Smooth muscle cell (in vitro differentiated cells): Measurements from ENCODE around the gene SELENOV. TPM values are rescaled to one million over a fixed set of nuclear protein-coding genes. Genes with fewer than 3 reads are reported as not detected.

Source experiments
- DNase-seq: peaks from one replicate; lab custom pipeline; 2025; ENCODE audit not compliant: unreplicated experiment; lab: John Stamatoyannopoulos, UW
- H2AFZ ChIP-seq: fragments of 200-600 bp; sonication (generic); 2 replicates; pipeline ENCODE4 v1.6.0; 2016; ENCODE audit warnings: antibody characterized with exemption, low read depth, mild to moderate bottlenecking
- H3F3A ChIP-seq: fragments of 200-600 bp; sonication (generic); 2 replicates; pipeline ENCODE4 v1.6.0; 2017; ENCODE audit warnings: antibody characterized with exemption, low read depth
- H3K27ac ChIP-seq: fragments of 200-600 bp; sonication (generic); 2 replicates; pipeline ENCODE4 v1.5.1; 2016; ENCODE audit warnings: low read depth, mild to moderate bottlenecking
- H3K27me3 ChIP-seq: fragments of 200-600 bp; sonication (generic); 2 replicates; pipeline ENCODE4 v1.6.1; 2016; ENCODE audit warnings: low read depth, mild to moderate bottlenecking
- H3K36me3 ChIP-seq: fragments of 200-600 bp; sonication (generic); 2 replicates; pipeline ENCODE4 v1.5.1; 2016; ENCODE audit warnings: low read depth
- H3K4me1 ChIP-seq: fragments of 200-600 bp; sonication (generic); 2 replicates; pipeline ENCODE4 v1.5.1; 2016; ENCODE audit warnings: low read depth
- H3K4me2 ChIP-seq: fragments of 200-600 bp; sonication (generic); 2 replicates; pipeline ENCODE4 v1.6.0; 2016; ENCODE audit warnings: mild to moderate bottlenecking
- H3K4me3 ChIP-seq: fragments of 200-600 bp; sonication (generic); 2 replicates; pipeline ENCODE4 v1.5.1; 2016; ENCODE audit warnings: mild to moderate bottlenecking
- H3K79me2 ChIP-seq: fragments of 200-600 bp; sonication (generic); 2 replicates; pipeline ENCODE4 v1.6.0; 2016; ENCODE audit warnings: low read depth, mild to moderate bottlenecking
- H3K9ac ChIP-seq: fragments of 200-600 bp; sonication (generic); 2 replicates; pipeline ENCODE4 v1.6.0; 2016; ENCODE audit warnings: low read depth
- H3K9me3 ChIP-seq: fragments of 200-600 bp; sonication (generic); replicated peaks from 2 replicates; pipeline ENCODE4 v1.5.1; 2016; ENCODE audit warnings: low read depth
- H4K20me1 ChIP-seq: fragments of 200-600 bp; sonication (generic); 2 replicates; pipeline ENCODE4 v1.6.0; 2016; ENCODE audit warnings: low read depth
- CTCF ChIP-seq: fragments of 200-600 bp; sonication (generic); IDR thresholded peaks from 2 replicates; pipeline ENCODE4 v1.5.1; 2017; ENCODE audit warnings: borderline replicate concordance, mild to moderate bottlenecking, antibody characterized with exemption; ENCODE audit not compliant: insufficient read depth, poor library complexity, severe bottlenecking
- WGBS: methylation state at CpG from one replicate; pipeline ENCODE4 v1.1.7; 2016; ENCODE audit warnings: low lambda C conversion rate; 5-methylcytosine and 5-hydroxymethylcytosine counted together
- polyA plus RNA-seq: library from polyadenylated mRNA; unstranded; fragments of >200 nt; fragmentation: Nextera tagmentation; extraction: Ambion mirVana; gene quantifications from 2 replicates; pipeline ENCODE4 v1.2.1, GENCODE V29; 2016
- total RNA-seq: library from RNA; depleted of rRNA; stranded (reverse); fragments of >200 nt; gene quantifications from 2 replicates; pipeline ENCODE4 v1.2.3, GENCODE V29; 2014

Gene SELENOV
- total and polyA plus RNA-seq, 2 experiments from 2014 or later = not detected

GRCh38 chr19:39533003-39533512 lies 18.1 kb downstream of the SELENOV start:
- Histone ChIP-seq H4K20me1 (peaks cover 20% of the 10 kb centered on the region), H3K79me2 (peaks cover 34% of the 10 kb centered on the region), H2AFZ (no peak overlapping the region), H3K36me3 (no peaks in the 10 kb centered on the region), H3K4me1 (peaks cover 9% of the 10 kb centered on the region), H3K27me3 (no peaks in the 10 kb centered on the region), H3K27ac (no peak overlapping the region), H3K9ac (no peak overlapping the region), H3K4me2 (peak overlapping the region; percentile 15), H3K9me3 (no peaks in the 10 kb centered on the region), H3K4me3 (no peak overlapping the region), H3F3A (peaks cover 4% of the 10 kb centered on the region)
- 31% methylated on average over 12 of the region's 12 CpGs for WGBS
- no peak for DNase-seq
- no peak for TF ChIP-seq CTCF

- DNase-seq = no peak
- 80% methylated on average over 3 of the region's 3 CpGs for WGBS
- H3K79me2 ChIP-seq = peaks cover 41% of the 10 kb centered on the region
- no peak overlapping the region for H2AFZ ChIP-seq
- H3K9me3 ChIP-seq = no peaks in the 10 kb centered on the region
- H3K4me3 ChIP-seq = no peak overlapping the region
- peaks cover 17% of the 10 kb centered on the region for H3K4me1 ChIP-seq
- no peaks in the 10 kb centered on the region for H3K36me3 ChIP-seq
- H3F3A ChIP-seq = peaks cover 4% of the 10 kb centered on the region
- peaks cover 27% of the 10 kb centered on the region for H4K20me1 ChIP-seq
- no peak overlapping the region for H3K4me2 ChIP-seq
- no peak overlapping the region for H3K27ac ChIP-seq
- no peaks in the 10 kb centered on the region for H3K27me3 ChIP-seq
- no peak for TF ChIP-seq CTCF
- H3K9ac ChIP-seq = no peak overlapping the region
Measured at GRCh38 chr19:39533791-39534190, 18.9 kb downstream of the SELENOV start.

- Histone ChIP-seq H3K9me3 (no peaks in the 10 kb centered on the region), H4K20me1 (peaks cover 16% of the 10 kb centered on the region), H3K4me3 (peak overlapping the region; percentile 89), H3K27me3 (no peaks in the 10 kb centered on the region), H3K36me3 (no peaks in the 10 kb centered on the region), H3K4me1 (peaks cover 10% of the 10 kb centered on the region), H2AFZ (peak overlapping the region; percentile 24), H3K9ac (peak overlapping the region; percentile 91), H3F3A (peaks cover 4% of the 10 kb centered on the region), H3K79me2 (peaks cover 21% of the 10 kb centered on the region), H3K4me2 (peak overlapping the region; percentile 92), H3K27ac (peak overlapping the region; percentile 92)
- DNase-seq = no peak
- 6% methylated on average over 10 of the region's 10 CpGs for WGBS
- no peak for TF ChIP-seq CTCF
Measured at GRCh38 chr19:39539165-39539517, 24.2 kb downstream of the SELENOV start.

GRCh38 chr19:39539518-39540332 lies 24.8 kb downstream of the SELENOV start, which contains the start of gene EID2:
Gene EID2 (minus strand): TSS chr19:39540161. CDS start chr19:39540079, 82 bp downstream.
- WGBS = under 1% methylated on average over 83 of the region's 84 CpGs
- TF ChIP-seq CTCF = peak; percentile 58
- peak within 1 kb of the TSS; percentile 92 for H3K4me2 ChIP-seq

More at GRCh38 chr19:39539518-39540332, 24.8 kb downstream of the SELENOV start, which contains the start of gene EID2:
- Histone ChIP-seq H3K27me3 (no peaks in the 10 kb centered on the region), H3K4me1 (peaks cover 10% of the 10 kb centered on the region), H2AFZ (peak within 1 kb of the TSS; percentile 74), H3K4me3 (peak within 1 kb of the TSS; percentile 89), H3K36me3 (no peaks in the 10 kb centered on the region), H3K27ac (peak within 1 kb of the TSS; percentile 92), H4K20me1 (peaks cover 16% of the 10 kb centered on the region), H3K9me3 (no peaks in the 10 kb centered on the region), H3K79me2 (peaks cover 21% of the 10 kb centered on the region), H3F3A (peaks cover 4% of the 10 kb centered on the region), H3K9ac (peak within 1 kb of the TSS; percentile 91)
- peak; percentile 86 for DNase-seq
